Astrocyte of the spinal cord (primary cell): ENCODE data around the gene CDC42BPB.
"Not testable (repeated sequence)": the region's sequence is repeated elsewhere in the genome, so short reads cannot be mapped to it uniquely, and the experiment has no call there.

Source experiments
- DNase-seq: peaks from one replicate; pipeline ENCODE4 v3.0.0; 2011; ENCODE audit warnings: low read depth, low spot score
- H3K4me3 ChIP-seq: 2 replicates; pipeline ENCODE4 v1.5.1; 2011; ENCODE audit warnings: low read depth, mild to moderate bottlenecking, low read length, moderate library complexity
- CTCF ChIP-seq: IDR thresholded peaks from 2 replicates; pipeline ENCODE4 v1.5.1; 2012; ENCODE audit warnings: low read depth, mild to moderate bottlenecking, low read length, inconsistent platforms
- in situ Hi-C: cut with HindIII; loops from 2 replicates; pipeline ENCODE4 v1.10.0; 2017; ENCODE audit warnings: low sequenced_read_pairs

CDC42BPB gene

GRCh38 chr14:103030741-103031565 is 26.4 kb downstream of the CDC42BPB start:
- DNase-seq = no peak
- in situ Hi-C loops = no loop called here
- TF ChIP-seq CTCF = no peak
- H3K4me3 ChIP-seq = no peak overlapping the region

GRCh38 chr14:103029936-103030335 is 27.4 kb downstream of the CDC42BPB start:
- TF ChIP-seq CTCF = no peak
- H3K4me3 ChIP-seq = no peak overlapping the region
- in situ Hi-C loops = no loop called here
- no peak for DNase-seq

- no peak for TF ChIP-seq CTCF
- DNase-seq = no peak
- in situ Hi-C loops = no loop called here
- H3K4me3 ChIP-seq = no peak overlapping the region
These were observed 28.6 kb downstream of the CDC42BPB start for GRCh38 chr14:103028772-103029171.

GRCh38 chr14:103028161-103028767 is 29.1 kb downstream of the CDC42BPB start:
- DNase-seq = no peak

GRCh38 chr14:103027451-103027850 is 29.9 kb downstream of the CDC42BPB start:
- in situ Hi-C loops = no loop called here
- no peak for DNase-seq
- no peak for TF ChIP-seq CTCF
- H3K4me3 ChIP-seq = no peak overlapping the region

More at GRCh38 chr14:103028161-103028767, 29.1 kb downstream of the CDC42BPB start:
- no peak overlapping the region for H3K4me3 ChIP-seq
- TF ChIP-seq CTCF = no peak
- in situ Hi-C loops = no loop called here

- no peak for TF ChIP-seq CTCF
- no peak overlapping the region for H3K4me3 ChIP-seq
- no peak for DNase-seq
- in situ Hi-C loops = no loop called here
These were observed 30.4 kb downstream of the CDC42BPB start for GRCh38 chr14:103026988-103027387.

- DNase-seq, in situ Hi-C loops, H3K4me3 ChIP-seq: not testable (repeated sequence)
These were observed 31.2 kb downstream of the CDC42BPB start for GRCh38 chr14:103026196-103026595.
